WTC11 (cell line): ENCODE measurements around the gene RFNG.

Source experiments
- CTCF ChIP-seq: fragments of 200-600 bp; IDR thresholded peaks from 2 replicates; pipeline ENCODE4 v1.8.0; 2022; ENCODE audit warnings: antibody characterized with exemption
- SMAD3 ChIP-seq: sonication (generic); formaldehyde crosslinking; IDR thresholded peaks from 2 replicates; pipeline ENCODE4 v1.8.0; 2022; ENCODE audit warnings: missing genetic modification reagents, mild to moderate bottlenecking, borderline replicate concordance
- TCF7 ChIP-seq: sonication (generic); formaldehyde crosslinking; IDR thresholded peaks from 2 replicates; pipeline ENCODE4 v1.8.0; 2022; ENCODE audit warnings: mild to moderate bottlenecking, low read depth, missing genetic modification reagents, moderate library complexity
- ZNF425 ChIP-seq: fragments of 250-450 bp; sonication (Bioruptor Pico); conservative IDR thresholded peaks from 2 replicates; pipeline ENCODE4 v1.9.0; 2021; ENCODE audit warnings: mild to moderate bottlenecking

- no peak for TF ChIP-seq CTCF
- no peak for TF ChIP-seq ZNF425 (CRISPR knock-in tag)
- TF ChIP-seq SMAD3 (CRISPR knock-in tag) = no peak
- no peak for TF ChIP-seq TCF7
Measured at GRCh38 chr17:82062076-82062983, 10.7 kb upstream of the RFNG start.
